ENCODE results near the gene CST7.

Gene CST7

DNA sequence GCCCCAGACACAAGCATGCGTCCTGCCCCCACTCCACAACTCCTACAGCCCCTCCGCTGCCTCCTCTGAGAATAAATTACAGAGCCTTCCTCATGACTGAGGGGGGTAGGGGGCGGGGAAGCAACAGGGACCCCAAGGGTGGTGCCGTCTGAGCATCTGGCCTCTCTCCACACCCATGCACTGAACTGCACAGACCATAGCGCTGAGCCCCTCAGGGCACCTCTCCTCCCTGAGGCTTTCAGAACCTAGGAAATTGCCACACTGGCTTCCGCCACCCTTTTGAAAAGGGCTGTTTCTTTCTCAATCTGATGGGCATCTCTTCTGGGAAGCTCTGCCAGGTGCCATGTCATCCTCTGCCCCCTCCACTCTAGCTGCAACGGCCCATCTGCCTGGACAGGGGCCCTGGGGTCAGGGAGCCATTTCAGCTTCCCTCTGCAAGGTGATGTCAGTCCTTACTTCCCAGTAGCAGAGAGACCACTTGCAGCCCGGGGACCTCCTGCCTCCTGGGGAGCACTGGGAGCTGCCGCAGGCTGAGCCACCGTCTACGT is 2.5 kb downstream of the CST7 start:
- DNase-seq, result no peak

DNA sequence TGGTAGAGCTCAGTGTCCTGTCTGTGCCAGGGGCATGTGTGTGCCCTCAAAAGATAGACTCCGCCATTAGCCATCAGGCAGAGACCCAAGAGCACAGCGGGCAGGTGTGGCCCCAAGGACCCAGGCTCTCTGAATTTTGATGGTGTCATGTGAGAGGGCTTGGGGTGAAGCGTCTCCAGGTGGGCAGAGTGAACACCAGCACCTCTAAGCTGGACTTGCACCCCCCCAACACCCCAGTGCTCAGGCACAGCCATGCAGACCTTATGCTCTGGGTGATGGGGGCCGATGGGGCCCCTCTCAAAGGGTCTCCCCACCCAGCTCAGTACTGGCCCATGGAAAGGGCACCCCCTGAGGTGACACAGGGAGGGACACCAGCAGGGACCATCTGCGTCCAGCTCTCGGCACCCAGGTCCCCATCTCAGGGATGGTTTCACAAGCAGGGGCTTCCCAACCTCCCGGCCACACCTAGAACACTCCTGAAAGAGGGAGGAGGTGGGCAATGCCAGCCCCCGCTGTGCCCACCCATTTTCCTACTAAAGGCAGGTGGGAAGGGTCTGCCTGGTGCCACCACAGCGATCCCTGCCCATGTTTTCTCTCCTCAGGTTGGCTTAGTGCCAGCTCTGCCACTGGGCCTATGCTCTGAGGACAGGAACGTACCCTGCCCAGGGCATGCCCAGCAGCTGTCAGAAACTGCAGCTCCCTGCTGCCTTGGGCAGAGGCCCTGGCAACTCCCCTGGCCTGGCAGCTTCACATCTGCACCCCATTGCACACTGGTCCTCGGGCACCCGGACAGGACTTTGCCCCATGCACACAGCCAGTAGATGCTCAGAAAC is 3.5 kb downstream of the CST7 start:
- no peak for DNase-seq

DNA sequence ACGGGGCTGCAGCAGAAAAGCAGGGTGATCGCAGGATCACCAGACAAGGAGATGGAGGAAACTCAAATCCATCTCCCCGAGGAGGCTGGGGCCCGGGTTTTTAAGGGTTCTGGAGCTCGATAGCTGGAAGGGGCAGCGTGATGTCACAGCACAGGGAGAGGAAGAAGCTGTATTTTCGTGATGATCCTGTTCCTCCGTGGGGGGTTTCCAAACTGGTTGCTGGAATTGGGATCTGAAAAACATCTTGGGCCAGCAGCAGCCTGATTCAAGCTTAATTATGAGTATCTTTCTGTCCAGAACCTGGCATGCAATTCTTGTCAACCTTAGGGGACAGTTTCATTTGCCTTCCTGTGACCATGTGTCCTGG is 4.1 kb downstream of the CST7 start:
- no peak for DNase-seq

DNA sequence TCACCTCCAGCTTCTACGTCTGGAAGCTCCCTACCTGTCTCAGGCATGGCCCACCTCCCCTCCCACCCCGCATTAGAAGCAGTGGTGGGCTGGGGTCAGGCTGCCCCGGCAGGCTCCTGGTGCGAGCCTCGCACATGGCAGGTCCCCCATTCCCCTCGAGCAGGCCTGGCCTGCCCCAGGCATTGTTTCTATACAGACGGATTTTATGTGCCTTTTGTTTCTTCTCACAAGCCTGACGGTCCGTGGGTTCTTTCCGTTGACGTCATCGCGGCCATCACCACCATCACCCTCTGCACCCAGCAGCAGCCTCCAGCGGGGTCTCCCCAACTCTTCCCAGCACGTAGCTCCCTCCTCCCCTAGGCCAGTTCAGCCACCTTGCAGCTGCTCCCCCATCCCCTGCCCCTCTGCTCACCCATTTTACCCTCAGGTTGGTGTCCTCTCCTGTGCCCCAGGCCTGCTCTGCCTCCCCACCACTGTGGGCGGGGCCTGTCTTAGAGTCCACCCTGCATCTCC is 4.6 kb downstream of the CST7 start:
- no peak for DNase-seq

DNA sequence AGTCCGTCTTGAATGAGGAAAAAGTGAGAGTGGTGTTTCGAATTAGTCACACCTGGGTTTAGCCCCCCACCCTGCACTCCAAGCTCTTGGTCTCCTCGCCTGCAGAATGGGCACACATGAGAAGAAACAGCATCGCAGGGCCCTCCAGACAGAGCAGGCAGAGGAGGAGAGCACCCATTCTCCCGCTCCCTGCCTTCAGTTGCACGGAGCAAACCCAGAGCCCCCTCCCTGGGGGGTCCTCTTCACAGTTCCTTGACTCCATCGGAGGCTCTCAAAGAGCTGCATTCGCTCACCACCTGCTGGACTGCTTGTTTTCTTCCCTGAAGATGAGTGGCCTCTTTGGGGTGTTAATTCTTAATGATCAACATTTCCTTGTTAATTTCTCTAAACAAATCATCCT is 5.1 kb downstream of the CST7 start:
- DNase-seq, result no peak

DNA sequence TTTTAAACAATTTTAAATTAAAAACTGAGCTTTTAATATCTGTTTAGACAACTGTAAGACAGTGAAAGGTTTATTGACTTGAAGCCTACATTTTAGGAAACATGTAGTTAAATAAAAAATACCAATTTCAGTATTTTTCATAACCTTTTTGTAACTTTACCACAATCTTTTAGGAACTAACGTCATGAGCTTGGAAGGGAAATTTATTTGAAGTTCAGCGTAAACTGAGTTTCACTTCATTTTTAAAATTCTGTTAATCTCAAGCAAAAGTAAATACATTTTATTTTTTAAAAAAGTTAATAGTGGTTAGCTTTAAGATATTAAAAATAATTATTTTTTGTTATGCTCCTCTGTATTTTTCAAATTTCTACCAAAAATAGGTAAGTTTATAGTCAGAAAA is 5.5 kb downstream of the CST7 start:
- no peak for DNase-seq

DNA sequence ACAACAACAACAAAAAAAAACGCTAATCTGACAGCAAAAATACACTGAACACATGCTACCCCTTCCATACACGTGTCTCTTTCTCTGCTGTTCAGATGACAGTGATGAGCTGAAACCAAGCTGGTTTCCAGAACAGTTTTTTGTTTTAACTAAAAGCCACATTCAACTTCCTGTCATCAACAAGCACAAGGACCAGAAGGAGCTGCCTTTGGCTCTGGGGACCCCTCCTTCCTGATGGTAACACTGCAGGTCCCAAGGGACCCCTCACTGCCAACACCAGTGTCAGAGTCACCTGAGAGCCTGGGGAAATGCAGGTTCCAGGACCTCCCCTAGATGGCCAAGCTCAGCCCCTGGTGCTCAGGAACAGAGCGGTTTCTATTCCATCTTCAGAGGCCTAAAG is 6.0 kb downstream of the CST7 start:
- no peak for DNase-seq

DNA sequence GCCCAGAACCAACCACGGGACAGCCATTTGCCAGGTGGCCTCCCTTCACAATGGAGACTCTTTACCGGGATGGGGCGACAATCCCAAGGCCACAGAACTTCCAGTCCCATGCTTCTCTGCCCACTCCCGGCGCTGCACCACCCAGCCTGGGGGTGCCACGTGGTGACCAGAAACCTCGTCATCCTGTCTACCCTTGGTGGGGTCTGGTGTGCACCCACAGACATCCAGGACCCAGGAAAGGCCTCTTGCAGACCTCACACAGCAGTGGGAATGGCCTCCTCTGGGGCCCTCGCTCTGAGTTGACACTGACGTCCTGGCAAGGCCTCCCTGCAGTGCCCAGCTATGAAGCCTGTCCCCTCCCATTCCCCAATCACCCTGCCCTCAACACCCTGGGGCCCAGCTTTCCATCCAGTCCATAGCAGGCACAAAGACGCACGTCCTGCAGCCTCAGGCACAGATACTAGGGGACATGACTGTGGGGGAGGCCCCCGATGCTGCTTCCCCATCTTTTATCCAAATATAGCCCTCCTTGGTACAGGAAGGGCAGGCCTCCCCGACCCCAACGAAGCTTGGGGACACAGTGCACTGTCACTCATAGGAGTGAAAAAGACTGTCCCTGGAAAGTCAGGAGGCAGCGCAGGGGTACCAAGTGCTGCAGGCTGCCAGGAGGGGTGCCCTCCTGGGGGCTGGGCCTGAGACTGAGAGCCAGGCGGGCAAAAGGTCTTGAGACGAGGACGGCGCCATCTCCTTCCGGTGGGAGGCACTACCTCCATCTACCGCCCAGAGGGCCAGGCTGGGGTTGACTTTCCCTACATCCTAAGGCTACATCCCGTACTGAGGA is 7.2 kb downstream of the CST7 start:
- no peak for DNase-seq

DNA sequence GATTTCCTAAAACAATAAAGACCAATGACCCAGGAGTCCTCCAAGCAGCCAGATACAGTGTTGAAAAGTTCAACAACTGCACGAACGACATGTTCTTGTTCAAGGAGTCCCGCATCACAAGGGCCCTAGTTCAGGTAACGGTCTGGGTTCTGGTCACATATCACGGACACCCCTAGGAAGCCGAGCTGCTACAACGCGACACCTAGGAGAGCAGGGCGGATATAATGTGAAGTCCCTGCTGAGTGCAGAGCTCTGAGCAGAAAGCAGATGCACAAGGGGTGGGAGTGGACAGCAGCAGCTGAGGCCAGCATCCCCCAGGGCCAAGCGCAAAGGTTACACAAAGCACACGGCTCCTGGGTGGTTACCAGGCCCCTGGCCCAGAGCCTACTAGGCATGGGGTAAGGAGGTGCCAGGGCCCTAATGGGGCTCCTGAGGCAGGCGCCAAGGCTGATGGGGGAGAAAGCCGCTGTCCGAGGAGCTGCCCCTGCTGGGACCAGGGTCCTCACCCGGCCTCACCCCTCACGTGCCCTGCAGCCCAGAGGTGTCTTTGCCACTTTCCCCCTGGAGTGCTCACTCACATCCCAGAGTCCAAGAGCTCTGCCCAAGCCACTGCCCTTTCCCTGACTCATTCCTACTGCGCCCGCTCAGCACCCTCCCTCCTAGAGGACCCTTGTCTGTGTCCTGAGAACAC is 8.4 kb downstream of the CST7 start:
- DNase-seq, result no peak

DNA sequence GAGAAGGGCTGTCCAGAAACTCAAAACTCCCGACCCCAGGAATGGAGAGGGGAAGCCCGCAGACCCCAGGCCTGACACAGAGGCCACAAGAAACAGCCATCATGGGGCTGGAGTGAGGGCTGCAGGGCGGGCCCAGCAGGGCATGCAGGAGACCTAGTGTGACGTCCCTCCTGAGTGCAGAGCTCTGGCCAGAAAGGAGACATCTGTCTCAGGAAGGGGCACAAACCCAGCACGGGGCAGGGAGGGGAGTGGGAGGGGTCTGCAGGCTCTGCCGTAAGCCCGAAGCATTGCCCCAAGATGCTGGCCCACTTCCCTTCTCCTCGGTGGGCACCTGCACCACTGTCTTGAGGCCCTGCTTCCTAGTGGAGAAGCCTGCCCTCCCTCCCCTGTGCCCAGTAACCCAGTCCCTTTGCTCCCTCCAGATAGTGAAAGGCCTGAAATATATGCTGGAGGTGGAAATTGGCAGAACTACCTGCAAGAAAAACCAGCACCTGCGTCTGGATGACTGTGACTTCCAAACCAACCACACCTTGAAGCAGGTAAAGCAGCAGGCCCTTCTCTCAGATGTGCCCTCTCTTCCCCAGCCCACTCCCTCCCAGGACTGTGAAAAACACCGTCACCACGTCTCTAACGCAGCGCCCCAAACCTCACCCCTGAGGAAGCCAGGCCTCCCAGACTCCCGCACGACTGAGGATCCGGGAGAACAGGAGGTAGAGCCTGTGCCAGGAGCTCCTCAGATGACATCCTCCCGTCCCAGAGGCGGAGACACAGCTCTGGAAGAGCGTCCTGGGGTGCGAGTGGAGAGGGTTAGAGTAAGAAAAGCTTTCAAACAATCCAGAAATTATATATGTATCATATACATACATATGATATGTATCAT is 9.7 kb downstream of the CST7 start:
- no peak for DNase-seq

DNA sequence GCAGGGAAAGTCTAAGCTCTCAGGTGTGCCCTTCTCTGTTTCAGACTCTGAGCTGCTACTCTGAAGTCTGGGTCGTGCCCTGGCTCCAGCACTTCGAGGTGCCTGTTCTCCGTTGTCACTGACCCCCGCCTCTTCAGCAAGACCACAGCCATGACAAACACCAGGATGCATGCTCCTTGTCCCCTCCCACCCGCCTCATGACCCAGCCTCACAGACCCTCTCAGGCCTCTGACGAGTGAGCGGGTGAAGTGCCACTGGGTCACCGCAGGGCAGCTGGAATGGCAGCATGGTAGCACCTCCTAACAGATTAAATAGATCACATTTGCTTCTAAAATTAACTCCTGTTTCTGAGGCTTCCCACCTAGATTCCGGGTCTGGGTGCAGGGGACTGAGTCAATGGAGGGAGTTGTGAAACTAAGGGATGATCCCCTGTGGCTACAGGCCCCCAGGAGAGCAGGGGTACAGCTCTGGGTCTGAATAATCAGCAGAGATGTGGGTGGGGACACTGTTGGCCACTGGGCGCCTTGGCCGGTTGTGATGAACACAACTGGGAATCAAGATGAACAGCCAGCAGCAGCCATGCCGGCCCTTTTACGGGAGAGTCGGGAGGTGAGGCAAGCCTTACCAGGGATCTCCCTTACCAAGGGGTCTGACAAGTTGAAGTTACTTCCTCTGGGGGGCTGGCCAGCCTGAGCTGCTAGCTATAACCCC is 10.7 kb downstream of the CST7 start:
- no peak for DNase-seq

DNA sequence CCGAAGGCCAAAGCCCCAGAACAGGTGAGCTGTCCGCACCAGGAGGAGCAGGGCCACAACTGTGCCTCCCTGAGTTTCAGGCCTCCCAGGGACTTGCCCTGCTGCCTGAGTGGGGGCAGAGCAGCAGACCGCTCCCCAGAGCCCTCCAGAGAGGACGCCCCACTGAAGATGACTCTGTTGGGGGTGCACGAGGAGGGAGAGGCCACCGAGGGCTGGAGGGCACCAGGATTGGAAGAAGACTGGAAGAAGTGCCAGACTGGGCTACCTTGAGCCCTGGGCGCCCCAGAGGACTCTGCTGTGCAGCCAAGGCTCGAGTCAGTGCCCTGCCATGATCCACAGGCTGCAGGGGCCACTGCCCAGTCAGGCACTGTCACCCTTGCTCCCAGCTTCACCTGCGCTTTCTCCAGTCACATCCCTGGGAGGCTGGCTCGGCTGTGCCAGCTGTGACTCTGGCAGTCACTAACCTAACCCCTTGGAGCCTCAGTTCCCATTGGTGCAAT is 11.3 kb downstream of the CST7 start:
- DNase-seq, result no peak

DNA sequence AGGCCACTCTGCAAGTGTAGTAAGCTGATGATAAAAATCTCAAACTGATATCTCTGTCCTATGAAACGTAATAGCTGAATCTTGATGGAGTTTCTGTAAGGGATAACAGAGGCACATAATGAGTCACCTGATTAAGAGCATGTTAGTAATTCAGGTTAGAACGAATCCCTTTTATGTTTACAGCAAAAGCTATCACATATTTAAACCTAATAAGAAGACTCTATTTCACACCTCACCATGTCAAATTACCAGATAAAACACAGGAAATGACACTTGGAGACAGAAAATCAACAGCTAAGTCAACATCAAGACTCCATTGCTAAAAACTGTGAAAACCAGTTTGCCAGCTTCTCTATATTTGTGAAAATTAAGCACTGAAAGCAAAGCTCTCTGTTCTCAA is 11.8 kb downstream of the CST7 start:
- no peak for DNase-seq

DNA sequence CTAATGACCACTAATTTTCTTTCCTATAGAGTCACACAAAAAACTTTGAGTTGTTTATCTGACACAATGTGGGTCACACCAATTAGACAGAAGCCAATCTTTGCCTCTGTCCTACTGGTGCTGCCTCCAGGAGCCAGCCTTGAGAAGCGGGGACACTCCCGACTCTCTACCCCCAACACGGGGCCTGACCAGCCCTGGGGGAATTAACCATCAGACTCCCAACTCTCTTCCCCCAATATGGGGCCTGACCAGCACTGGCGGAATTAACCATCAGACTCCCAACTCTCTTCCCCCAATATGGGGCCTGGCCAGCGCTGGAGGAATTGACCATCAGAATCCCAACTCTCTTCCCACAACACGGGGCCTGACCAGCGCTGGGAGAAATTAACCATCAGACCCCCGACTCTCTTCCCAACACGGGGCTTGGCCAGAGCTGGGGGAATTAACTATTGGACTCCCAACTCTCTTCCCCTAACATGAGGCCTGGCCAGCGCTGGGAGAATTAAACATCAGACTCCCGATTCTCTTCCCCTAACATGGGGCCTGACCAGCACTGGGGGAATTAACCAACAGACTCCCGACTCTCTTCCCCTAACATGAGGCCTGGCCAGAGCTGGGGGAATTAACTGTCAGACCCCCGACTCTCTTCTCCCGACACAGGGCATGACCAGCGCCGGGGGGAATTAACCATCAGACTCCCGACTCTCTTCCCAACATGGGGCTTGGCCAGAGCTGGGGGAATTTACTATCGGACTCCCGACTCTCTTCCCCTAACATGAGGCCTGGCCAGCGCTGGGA is 12.5 kb downstream of the CST7 start:
- DNase-seq, result no peak

DNA sequence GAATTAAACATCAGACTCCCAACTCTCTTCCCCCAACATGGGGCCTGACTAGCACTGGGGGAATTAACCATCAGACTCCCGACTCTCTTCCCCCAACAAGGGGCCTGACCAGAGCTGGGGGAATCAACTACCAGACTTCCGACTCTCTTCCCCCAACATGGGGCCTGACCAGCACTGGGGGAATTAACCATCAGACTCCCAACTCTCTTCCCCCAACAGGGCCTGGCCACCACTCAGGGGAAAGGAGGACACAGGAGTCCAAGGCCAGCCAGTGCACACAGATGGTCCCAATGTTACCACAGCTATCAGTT is 13.1 kb downstream of the CST7 start:
- DNase-seq, result no peak

DNA sequence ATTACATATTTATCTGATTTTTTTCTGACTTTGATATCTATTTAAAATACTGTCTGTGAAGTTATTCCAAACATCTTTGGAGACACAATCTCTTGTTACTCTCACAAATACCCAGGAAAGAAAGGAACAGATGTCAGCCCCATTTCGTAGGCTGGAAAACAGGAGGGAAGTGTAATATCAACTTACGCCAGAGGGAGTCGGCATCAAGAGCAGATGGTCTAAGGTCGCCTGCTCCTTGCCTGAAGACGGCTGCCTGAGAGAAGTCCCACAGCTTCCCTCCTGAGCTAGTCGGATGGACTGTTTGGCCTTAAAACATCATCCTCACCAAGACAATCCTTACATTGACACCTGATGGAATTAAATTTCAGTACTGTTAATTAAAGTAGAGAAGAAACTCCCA is 13.4 kb downstream of the CST7 start:
- DNase-seq, result no peak

DNA sequence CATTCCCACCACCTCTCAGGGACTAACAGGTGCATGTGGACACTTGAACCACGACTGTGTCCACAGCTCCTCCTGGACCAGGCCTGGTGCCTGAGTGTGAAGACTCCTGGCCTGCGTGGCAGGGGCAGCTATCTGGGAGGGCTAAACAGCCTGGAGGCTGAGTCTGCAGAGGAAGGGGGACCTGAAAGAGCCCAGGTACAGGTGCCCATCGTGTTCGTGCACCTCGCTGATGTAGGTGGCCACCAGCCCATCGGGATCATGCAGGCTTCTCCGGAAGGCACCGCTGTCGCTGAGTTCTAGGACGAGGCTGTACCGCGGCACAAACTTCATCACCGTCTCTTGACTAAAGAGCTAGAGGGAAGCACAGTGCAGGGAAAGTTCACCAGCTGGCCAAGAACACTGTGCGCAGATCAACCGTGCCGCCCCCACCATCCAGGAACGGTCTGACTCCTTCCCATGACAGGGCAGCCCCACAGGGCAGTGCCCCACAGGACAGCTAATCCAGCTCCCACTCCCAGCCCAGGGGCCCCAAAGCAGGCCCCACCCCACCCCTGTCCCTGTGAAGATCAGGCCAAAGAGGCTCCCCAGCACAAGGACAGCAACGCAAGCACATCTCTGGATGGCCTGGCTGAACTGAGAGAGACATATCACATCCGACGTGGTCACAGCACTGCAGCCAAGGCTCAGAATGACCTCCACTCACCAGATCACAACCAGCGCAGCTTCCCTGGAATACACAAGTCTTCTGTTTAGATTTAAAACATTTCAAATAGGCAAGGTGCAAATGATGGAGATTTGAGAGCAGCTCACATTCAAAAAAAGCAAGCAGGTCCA is 14.8 kb downstream of the CST7 start:
- no peak for DNase-seq

DNA sequence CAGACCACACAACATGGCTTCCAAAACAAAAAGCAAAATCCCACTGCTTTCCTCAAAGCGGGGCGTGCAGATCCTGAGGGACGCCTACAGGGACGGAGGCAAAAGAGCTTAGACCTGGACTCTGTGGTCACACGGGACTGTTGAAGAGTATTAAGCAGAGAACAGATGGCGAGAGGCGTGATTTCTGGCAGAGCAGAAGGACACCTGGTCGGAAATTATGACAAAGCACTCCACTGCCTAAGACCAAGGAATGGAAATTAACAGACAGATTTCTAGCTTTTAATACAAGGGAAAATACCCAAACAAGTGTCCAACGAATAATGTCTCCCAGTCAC is 15.4 kb downstream of the CST7 start:
- DNase-seq, result no peak

DNA sequence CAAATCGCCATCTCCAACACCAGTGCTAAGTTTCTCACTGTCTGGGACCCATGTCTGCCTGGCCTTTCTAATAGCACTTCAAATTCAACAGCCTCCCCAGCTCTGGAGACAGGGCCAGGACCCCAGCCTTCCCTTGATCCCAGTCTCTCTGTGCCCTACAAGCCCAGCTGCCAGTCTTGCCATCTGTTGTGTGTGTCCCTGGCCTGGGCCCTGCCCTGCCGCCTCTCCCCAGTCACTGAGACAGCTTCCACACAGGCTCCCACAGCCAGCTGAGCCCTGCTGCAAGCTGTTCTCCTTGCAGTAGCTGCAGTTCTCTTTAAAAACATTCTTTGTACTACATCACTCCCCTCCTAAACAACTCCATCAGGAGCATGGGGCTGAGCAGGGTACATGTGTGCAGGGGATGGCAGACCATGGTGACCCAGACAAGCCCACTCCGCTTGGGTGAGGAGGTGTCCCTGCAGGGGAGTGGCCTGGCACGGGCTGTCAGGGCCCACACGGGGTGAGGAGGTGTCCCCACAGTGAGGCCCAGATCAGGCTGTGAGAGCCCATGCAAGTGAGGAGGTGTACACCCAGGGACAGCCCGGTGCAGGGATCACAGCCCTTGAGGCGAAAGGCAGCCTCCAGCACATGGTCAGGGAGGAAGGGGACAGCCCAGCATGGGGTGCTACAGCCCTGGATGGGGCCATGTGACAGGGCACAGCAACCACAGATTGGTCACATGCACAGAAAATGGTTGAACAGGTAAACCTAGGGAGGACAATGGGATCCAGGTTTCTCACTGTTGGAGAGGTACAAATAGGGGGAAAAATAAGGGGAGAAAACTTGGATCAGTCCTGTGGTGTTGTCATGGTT is 16.2 kb downstream of the CST7 start:
- no peak for DNase-seq
